OCI-M2 (cell line): Measurements from ENCODE around the gene AP3B2.

Source experiments
- DNase-seq: peaks from one replicate; lab custom pipeline; 2025; ENCODE audit not compliant: unreplicated experiment; lab: John Stamatoyannopoulos, UW

The AP3B2 gene

GRCh38 chr15:82698711-82699345, 10.8 kb downstream of the AP3B2 start:
- no peak for DNase-seq

GRCh38 chr15:82697735-82698407, 11.8 kb downstream of the AP3B2 start:
- no peak for DNase-seq

GRCh38 chr15:82692171-82692570, 17.5 kb downstream of the AP3B2 start:
- no peak for DNase-seq

- DNase-seq: no peak
Measured at GRCh38 chr15:82689147-82689546, 20.5 kb downstream of the AP3B2 start.

GRCh38 chr15:82688691-82689090, 21.0 kb downstream of the AP3B2 start:
- DNase-seq: no peak

- DNase-seq: no peak
Measured at GRCh38 chr15:82681371-82681770, 28.3 kb downstream of the AP3B2 start.

GRCh38 chr15:82680200-82681102, 29.2 kb downstream of the AP3B2 start:
- no peak for DNase-seq

GRCh38 chr15:82679626-82680199, 30.0 kb downstream of the AP3B2 start:
- no peak for DNase-seq

GRCh38 chr15:82677720-82678323, 31.9 kb downstream of the AP3B2 start:
- DNase-seq: no peak

- DNase-seq: no peak
Measured at GRCh38 chr15:82674873-82675272, 34.8 kb downstream of the AP3B2 start.

- DNase-seq: no peak
Measured at GRCh38 chr15:82670699-82671098, 39.0 kb downstream of the AP3B2 start.

- no peak for DNase-seq
Measured at GRCh38 chr15:82666606-82667005, 43.1 kb downstream of the AP3B2 start.

GRCh38 chr15:82664021-82664420, 45.7 kb downstream of the AP3B2 start:
- DNase-seq: no peak

- DNase-seq: peak; percentile 27
Measured at GRCh38 chr15:82663186-82663600, 46.5 kb downstream of the AP3B2 start.

- no peak for DNase-seq
Measured at GRCh38 chr15:82662641-82663040, 47.0 kb downstream of the AP3B2 start.

- no peak for DNase-seq
Measured at GRCh38 chr15:82660378-82660777, 49.3 kb downstream of the AP3B2 start.

GRCh38 chr15:82656641-82657266, 52.9 kb downstream of the AP3B2 start:
- DNase-seq: no peak

GRCh38 chr15:82655606-82656005, 54.1 kb downstream of the AP3B2 start:
- DNase-seq: no peak

- DNase-seq: no peak
Measured at GRCh38 chr15:82653483-82654168, 56.0 kb downstream of the AP3B2 start.

GRCh38 chr15:82651708-82652107, 58.0 kb downstream of the AP3B2 start:
- no peak for DNase-seq
